Thoracic aorta (tissue), 2 donors: ENCODE measurements around the gene ATXN1. TPM values are rescaled to one million over a fixed set of nuclear protein-coding genes. Genes with fewer than 3 reads are reported as not detected.

Experiments
- ATAC-seq: fragments of 150-250 bp; one replicate; pipeline ENCODE4 v1.8.0; 2017; ENCODE audit warnings: low read depth; ENCODE audit not compliant: insufficient number of reproducible peaks, low FRiP score
- DNase-seq: peaks from one replicate; pipeline ENCODE4 v3.0.0-alpha.2; 2020; ENCODE audit warnings: low spot score
- H3K27ac ChIP-seq, 2 donors: fragments of 200-600 bp; sonication (generic); 1 replicate in 1 of 2; 2 replicates in 1 of 2; pipeline ENCODE4 v1.5.1; 2016; ENCODE audit warnings: mild to moderate bottlenecking in 2 of 2, moderate library complexity in 2 of 2
- H3K27me3 ChIP-seq: fragments of 200-600 bp; sonication (generic); replicated peaks from 2 replicates; pipeline ENCODE4 v1.6.0; 2016; ENCODE audit warnings: mild to moderate bottlenecking; ENCODE audit not compliant: insufficient read depth
- H3K36me3 ChIP-seq: fragments of 200-600 bp; sonication (generic); one replicate; pipeline ENCODE4 v1.5.1; 2016
- H3K4me1 ChIP-seq, 2 donors: fragments of 200-600 bp; sonication (generic); 1 replicate in 1 of 2; 2 replicates in 1 of 2; pipeline versions ENCODE4 v1.5.1 to v1.6.0; 2016; ENCODE audit warnings: low read depth in 2 of 2, mild to moderate bottlenecking in 1 of 2; ENCODE audit not compliant: control insufficient read depth in 1 of 2
- H3K4me3 ChIP-seq: fragments of 200-600 bp; sonication (generic); 2 replicates; pipeline ENCODE4 v1.5.1; 2016; ENCODE audit warnings: mild to moderate bottlenecking
- H3K9me3 ChIP-seq: fragments of 200-600 bp; sonication (generic); 2 replicates; pipeline ENCODE4 v1.5.1; 2016
- total RNA-seq, 2 donors: library from RNA; depleted of rRNA; stranded (reverse); fragments of >200 nt; gene quantifications; one replicate each; pipeline versions ENCODE4 v1.1.0 to v1.2.3, GENCODE V29; 2016
- TF ChIP-seq, protein P1 (sequence below): fragments of 200-600 bp; sonication (generic); IDR thresholded peaks from one replicate; pipeline ENCODE4 v1.5.1; 2019; ENCODE audit warnings: antibody characterized with exemption

ATXN1 gene
- total RNA-seq, 2 donors from 2014 or later: 59.8 to 62.4 TPM

- Histone ChIP-seq H3K27me3 (no peaks in the 10 kb centered on the region), H3K4me1 (peaks cover 27 to 42% of the 10 kb centered on the region in 2 donors), H3K27ac (no peak overlapping the region), H3K36me3 (no peaks in the 10 kb centered on the region), H3K4me3 (no peak overlapping the region), H3K9me3 (no peaks in the 10 kb centered on the region)
- ATAC-seq (no peak), DNase-seq (no peak)
- TF ChIP-seq, protein P1, sequence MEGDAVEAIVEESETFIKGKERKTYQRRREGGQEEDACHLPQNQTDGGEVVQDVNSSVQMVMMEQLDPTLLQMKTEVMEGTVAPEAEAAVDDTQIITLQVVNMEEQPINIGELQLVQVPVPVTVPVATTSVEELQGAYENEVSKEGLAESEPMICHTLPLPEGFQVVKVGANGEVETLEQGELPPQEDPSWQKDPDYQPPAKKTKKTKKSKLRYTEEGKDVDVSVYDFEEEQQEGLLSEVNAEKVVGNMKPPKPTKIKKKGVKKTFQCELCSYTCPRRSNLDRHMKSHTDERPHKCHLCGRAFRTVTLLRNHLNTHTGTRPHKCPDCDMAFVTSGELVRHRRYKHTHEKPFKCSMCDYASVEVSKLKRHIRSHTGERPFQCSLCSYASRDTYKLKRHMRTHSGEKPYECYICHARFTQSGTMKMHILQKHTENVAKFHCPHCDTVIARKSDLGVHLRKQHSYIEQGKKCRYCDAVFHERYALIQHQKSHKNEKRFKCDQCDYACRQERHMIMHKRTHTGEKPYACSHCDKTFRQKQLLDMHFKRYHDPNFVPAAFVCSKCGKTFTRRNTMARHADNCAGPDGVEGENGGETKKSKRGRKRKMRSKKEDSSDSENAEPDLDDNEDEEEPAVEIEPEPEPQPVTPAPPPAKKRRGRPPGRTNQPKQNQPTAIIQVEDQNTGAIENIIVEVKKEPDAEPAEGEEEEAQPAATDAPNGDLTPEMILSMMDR: no peak
Measured at GRCh38 chr6:16694781-16695578, 66.3 kb downstream of the ATXN1 start.

- TF ChIP-seq, protein P1: no peak
- H3K9me3 ChIP-seq: no peaks in the 10 kb centered on the region
- no peaks in the 10 kb centered on the region for H3K36me3 ChIP-seq
- peaks cover 2 to 29% of the 10 kb centered on the region in 2 donors for H3K4me1 ChIP-seq
- H3K27ac ChIP-seq: no peak overlapping the region
- H3K27me3 ChIP-seq: no peaks in the 10 kb centered on the region
- DNase-seq: no peak
- no peak for ATAC-seq
- H3K4me3 ChIP-seq: no peak overlapping the region
Measured at GRCh38 chr6:16691324-16691723, 69.9 kb downstream of the ATXN1 start.

DNA sequence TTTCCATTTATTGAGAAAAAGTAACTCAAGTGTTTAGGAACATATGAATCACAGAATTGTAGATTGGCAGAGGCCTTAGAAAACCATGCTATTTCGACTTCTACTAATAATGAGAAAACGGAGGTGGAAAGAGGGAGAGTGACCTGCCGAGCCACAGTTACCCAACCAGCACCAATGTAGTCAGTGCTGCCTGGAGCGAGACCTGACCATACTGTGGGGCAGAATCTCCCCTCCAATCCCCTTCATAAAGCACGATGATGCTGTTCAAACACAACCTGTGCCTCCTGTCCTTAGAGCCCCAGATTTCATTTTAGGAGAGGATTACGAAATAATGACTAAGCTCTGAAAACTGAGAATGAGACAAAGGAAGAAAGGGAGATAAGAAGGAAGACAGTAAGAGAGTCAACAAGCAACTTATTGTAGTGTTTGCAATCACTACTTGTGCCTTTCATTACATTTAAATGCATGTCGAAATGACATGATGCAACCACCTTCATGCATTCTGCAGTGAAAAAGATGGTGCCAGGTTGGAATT is 70.6 kb downstream of the ATXN1 start:
- H3K27ac ChIP-seq: no peak overlapping the region
- H3K4me1 ChIP-seq: peaks cover 2 to 29% of the 10 kb centered on the region in 2 donors
- no peaks in the 10 kb centered on the region for H3K9me3 ChIP-seq
- TF ChIP-seq, protein P1: no peak
- ATAC-seq: no peak
- H3K4me3 ChIP-seq: no peak overlapping the region
- no peaks in the 10 kb centered on the region for H3K27me3 ChIP-seq
- no peaks in the 10 kb centered on the region for H3K36me3 ChIP-seq
- no peak for DNase-seq

DNA sequence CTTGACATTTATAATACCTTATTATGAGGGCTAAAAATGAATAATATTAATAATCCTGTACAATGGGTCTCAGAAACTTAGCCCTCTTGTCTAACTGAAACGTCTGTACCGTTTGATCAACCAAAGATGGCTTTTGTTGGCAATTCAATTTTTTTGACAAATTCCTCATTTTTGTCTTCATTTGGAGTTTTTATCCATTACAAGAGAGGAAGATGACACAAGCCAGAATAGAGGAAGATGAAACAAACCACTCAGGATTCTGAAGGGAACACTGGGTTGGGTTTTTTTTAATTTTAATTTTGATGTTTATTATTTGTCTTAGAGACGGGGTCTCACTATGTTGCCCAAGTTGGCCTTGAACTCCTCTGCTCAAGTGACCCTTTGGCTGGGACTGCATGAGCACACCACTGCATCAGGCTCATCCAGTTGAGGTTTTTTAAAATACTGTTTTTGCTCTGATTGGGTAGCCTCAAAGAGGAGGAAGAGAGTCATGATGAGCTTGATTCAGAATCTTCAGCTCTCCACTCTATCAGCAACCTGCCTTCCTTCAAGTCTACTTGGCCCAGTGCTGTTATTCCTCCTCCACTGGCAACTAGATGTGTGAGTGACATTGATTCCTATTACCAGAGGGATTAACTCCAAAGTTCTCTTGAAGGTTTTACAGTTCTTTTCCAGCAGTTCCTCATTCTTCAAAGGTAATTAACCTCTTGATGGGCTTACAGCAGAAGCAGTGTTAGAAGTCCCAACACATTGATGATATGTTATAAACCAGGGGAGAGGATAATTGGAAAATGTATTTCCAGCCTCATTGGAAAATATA is 71.3 kb downstream of the ATXN1 start:
- H3K4me1 ChIP-seq: peaks cover 1 to 26% of the 10 kb centered on the region in 2 donors
- H3K27ac ChIP-seq: no peak overlapping the region
- H3K36me3 ChIP-seq: no peaks in the 10 kb centered on the region
- H3K9me3 ChIP-seq: no peaks in the 10 kb centered on the region
- no peak for ATAC-seq
- TF ChIP-seq, protein P1: no peak
- no peak for DNase-seq
- no peaks in the 10 kb centered on the region for H3K27me3 ChIP-seq
- no peak overlapping the region for H3K4me3 ChIP-seq
